ENCODE measurements around the gene LRRC10B.

Gene LRRC10B

GRCh38 chr11:61489833-61490721 lies 18.5 kb upstream of the LRRC10B start:
- no peak for DNase-seq (ENCODE audit: low read depth, low spot score)
- TF ChIP-seq CTCF (IDR thresholded peaks at IDR 0.05; ENCODE audit: insufficient read depth, low read length, missing control alignments), result no peak
- ChIA-PET CTCF (interaction anchor here (0.9 to 7.5 kb wide), 10 partner anchors 12 to 148 kb away, joined by 3 to 82 read pairs (median 8); partner anchors contain the start of gene LRRC10B), POLR2A (interaction anchor here (0.7 kb wide), 1 partner anchor 28 kb away, joined by 3 read pairs; no protein-coding TSS in a partner anchor)
- no peak overlapping the region for H3K4me3 ChIP-seq (ENCODE audit: low read depth, low read length)

GRCh38 chr11:61491736-61492395 lies 16.7 kb upstream of the LRRC10B start:
- POLR2A ChIA-PET, result interaction anchor here (0.6 kb wide), 1 partner anchor 20 kb away, joined by 3 read pairs; no protein-coding TSS in a partner anchor
- no peak for TF ChIP-seq CTCF (IDR thresholded peaks at IDR 0.05; ENCODE audit: insufficient read depth, low read length, missing control alignments)
- DNase-seq (ENCODE audit: low read depth, low spot score), result no peak
- no peak overlapping the region for H3K4me3 ChIP-seq (ENCODE audit: low read depth, low read length)
- CTCF ChIA-PET, result interaction anchor here (5.3 to 7.5 kb wide), 3 partner anchors 14 to 136 kb away, joined by 22 to 82 read pairs (median 55); a partner anchor contains a TSS

- ChIA-PET CTCF (interaction anchor here (0.6 to 3.7 kb wide), 5 partner anchors 17 to 135 kb away, joined by 3 to 21 read pairs (median 4); no protein-coding TSS in a partner anchor), POLR2A (no interaction called here)
- no peak overlapping the region for H3K4me3 ChIP-seq (ENCODE audit: low read depth, low read length)
- TF ChIP-seq CTCF (IDR thresholded peaks at IDR 0.05; ENCODE audit: insufficient read depth, low read length, missing control alignments), result no peak
- no peak for DNase-seq (ENCODE audit: low read depth, low spot score)
These were observed 14.1 kb upstream of the LRRC10B start for GRCh38 chr11:61494381-61494961.

- H3K4me3 ChIP-seq (ENCODE audit: low read depth, low read length), result no peak overlapping the region
- CTCF ChIA-PET, result interaction anchor here (0.6 to 3.7 kb wide), 4 partner anchors 13 to 137 kb away, joined by 3 to 21 read pairs (median 4); no protein-coding TSS in a partner anchor
- no peak for DNase-seq (ENCODE audit: low read depth, low spot score)
These were observed 12.5 kb upstream of the LRRC10B start for GRCh38 chr11:61495801-61496601.

More at GRCh38 chr11:61495801-61496601, 12.5 kb upstream of the LRRC10B start:
- TF ChIP-seq CTCF (IDR thresholded peaks at IDR 0.05; ENCODE audit: insufficient read depth, low read length, missing control alignments), result no peak
- POLR2A ChIA-PET, result no interaction called here
